GM20000 (cell line): ENCODE data around the gene TFDP2.
A peak's percentile ranks its signal among the peaks of the same experiment; 100 is the strongest.
"Not testable (repeated sequence)": the region's sequence is repeated elsewhere in the genome, so short reads cannot be mapped to it uniquely, and the experiment has no call there.

Experiments
- DNase-seq: peaks from one replicate; pipeline ENCODE4 v3.0.0; 2012; ENCODE audit warnings: low spot score
- TF ChIP-seq, protein P1 (sequence below): IDR thresholded peaks from 2 replicates; pipeline ENCODE4 v1.5.1; 2012; ENCODE audit warnings: mild to moderate bottlenecking, control low read depth; ENCODE audit errors: extremely low read depth, missing control alignments

The TFDP2 gene

DNA sequence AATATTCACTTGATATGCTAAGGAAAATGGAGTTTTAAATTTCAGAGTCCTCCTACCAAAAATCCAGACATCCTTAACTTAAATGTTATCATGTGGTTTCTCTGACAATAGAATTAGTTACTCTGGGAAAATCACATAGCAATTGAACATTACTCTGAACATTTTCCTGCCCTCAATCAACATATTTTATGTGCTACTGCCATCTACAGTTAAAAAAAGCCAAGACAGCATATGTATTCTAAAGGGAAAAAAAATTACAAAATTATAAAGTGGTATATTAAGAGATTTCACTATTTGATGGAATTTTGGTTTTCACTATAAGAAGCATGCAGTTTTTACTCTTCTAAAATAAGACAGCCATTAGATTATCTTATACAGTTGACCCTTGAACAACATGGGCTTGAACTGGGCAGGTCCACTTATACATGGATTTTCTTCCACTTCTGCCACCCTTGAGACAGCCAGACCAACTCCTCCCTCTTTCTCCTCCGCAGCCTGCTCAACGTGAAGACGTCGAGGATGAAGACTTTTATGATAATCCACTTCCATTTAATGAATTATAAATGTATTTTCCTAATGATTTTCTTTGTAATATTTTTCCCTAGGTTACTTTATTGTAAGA lies 150.6 kb downstream of the TFDP2 start:
- TF ChIP-seq, protein P1, sequence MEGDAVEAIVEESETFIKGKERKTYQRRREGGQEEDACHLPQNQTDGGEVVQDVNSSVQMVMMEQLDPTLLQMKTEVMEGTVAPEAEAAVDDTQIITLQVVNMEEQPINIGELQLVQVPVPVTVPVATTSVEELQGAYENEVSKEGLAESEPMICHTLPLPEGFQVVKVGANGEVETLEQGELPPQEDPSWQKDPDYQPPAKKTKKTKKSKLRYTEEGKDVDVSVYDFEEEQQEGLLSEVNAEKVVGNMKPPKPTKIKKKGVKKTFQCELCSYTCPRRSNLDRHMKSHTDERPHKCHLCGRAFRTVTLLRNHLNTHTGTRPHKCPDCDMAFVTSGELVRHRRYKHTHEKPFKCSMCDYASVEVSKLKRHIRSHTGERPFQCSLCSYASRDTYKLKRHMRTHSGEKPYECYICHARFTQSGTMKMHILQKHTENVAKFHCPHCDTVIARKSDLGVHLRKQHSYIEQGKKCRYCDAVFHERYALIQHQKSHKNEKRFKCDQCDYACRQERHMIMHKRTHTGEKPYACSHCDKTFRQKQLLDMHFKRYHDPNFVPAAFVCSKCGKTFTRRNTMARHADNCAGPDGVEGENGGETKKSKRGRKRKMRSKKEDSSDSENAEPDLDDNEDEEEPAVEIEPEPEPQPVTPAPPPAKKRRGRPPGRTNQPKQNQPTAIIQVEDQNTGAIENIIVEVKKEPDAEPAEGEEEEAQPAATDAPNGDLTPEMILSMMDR: no peak
- DNase-seq: no peak

GRCh38 chr3:141996437-141996836 lies 152.9 kb downstream of the TFDP2 start:
- TF ChIP-seq, protein P1: no peak
- no peak for DNase-seq

DNA sequence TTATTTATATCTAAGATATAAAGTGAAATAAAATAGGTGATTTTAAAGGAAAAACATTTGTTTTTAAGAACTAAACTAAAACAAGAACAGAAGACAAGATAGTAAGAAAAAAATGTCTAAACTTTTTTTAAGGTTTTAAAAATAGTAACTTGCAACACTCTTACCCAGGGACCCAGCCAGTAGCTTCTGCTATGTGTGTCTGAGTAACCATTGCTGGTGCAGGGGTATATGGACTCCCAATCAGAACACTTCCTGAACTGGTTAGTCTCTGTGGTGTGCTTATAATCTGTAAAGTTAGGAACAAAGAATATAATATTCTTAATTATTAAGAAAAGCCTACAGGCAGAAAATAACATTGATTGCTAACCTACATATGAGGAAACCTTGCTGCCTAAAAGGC lies 154.5 kb downstream of the TFDP2 start:
- TF ChIP-seq, protein P1: no peak
- no peak for DNase-seq

GRCh38 chr3:141992512-141992911 lies 156.8 kb downstream of the TFDP2 start:
- TF ChIP-seq, protein P1: no peak
- DNase-seq: peak; percentile 28

- DNase-seq: no peak
- TF ChIP-seq, protein P1: no peak
Measured at GRCh38 chr3:141986548-141987107, 162.7 kb downstream of the TFDP2 start.

GRCh38 chr3:141981084-141981483 lies 168.3 kb downstream of the TFDP2 start:
- DNase-seq: no peak
- TF ChIP-seq, protein P1: no peak

- DNase-seq: no peak
- TF ChIP-seq, protein P1: no peak
Measured at GRCh38 chr3:141979050-141979671, 170.2 kb downstream of the TFDP2 start.

- DNase-seq: not testable (repeated sequence)
Measured at GRCh38 chr3:141974777-141975176, 174.6 kb downstream of the TFDP2 start.
